HTERT RPE-1 (cell line): Measurements from ENCODE around the gene LRRC8C.

Source experiments
- in situ Hi-C: fragments of 300-500 bp; cut with MboI; formaldehyde crosslinking; loops from 4 replicates; pipeline ENCODE4 v1.14.3; 2020; ENCODE audit warnings: low sequenced_read_pairs

The LRRC8C gene

DNA sequence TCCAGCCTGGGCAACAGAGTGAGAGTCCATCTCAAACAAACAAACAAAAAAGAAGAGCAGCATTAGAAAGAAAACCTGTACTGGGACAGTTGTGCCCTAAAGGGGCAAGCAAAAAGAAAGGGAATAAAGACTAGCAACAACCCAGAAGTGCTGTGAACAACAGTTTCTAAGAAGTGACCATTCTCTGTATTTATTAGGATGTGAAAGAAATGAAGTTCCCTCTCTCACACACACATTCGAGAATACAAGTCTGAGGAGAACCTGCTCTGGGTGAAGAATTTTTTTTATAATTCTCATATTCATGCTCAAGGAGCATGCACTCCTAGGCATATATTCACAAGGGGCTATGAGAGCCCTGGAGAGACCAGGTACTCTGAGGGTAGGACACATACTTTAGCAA, 128.4 kb downstream of the LRRC8C start:
- in situ Hi-C loops: no loop called here

DNA sequence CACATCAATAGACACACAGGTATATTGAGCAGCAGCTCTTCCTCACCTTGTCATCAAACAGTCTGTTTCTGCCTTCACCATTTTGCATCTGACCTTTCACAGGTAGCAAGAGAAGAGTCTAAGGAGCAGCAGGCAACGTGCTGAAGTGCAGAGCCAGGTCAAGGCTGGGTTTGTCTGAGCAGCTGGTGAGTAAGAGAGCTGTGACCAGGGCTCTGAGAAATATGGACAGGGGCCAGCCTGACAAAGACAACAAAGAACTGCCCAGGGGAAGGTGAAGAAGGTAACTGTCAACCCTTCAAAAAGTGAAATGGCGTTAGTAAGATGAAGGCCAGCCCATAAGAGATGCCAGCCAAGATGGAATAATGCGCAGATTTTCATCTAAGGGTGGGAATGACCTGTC, 129.0 kb downstream of the LRRC8C start:
- in situ Hi-C loops: no loop called here

DNA sequence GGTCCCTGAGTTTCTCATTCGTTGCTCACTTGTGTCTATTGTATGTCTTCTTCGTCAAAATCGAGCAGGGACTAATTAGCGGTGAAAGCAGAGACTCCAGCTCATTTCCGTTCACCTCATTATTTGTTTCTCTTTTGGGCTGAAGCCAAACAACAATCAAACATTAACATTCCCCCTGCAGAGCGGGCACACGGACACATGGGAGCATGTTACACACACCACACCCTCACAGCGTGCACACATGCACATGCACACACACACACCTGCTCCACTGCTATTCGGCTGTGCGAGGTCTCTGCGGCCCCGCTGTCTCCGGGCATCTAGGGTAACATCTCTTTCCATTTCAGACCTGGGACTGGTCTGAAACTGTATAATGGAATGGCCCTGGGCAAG, 129.5 kb downstream of the LRRC8C start:
- in situ Hi-C loops: no loop called here

DNA sequence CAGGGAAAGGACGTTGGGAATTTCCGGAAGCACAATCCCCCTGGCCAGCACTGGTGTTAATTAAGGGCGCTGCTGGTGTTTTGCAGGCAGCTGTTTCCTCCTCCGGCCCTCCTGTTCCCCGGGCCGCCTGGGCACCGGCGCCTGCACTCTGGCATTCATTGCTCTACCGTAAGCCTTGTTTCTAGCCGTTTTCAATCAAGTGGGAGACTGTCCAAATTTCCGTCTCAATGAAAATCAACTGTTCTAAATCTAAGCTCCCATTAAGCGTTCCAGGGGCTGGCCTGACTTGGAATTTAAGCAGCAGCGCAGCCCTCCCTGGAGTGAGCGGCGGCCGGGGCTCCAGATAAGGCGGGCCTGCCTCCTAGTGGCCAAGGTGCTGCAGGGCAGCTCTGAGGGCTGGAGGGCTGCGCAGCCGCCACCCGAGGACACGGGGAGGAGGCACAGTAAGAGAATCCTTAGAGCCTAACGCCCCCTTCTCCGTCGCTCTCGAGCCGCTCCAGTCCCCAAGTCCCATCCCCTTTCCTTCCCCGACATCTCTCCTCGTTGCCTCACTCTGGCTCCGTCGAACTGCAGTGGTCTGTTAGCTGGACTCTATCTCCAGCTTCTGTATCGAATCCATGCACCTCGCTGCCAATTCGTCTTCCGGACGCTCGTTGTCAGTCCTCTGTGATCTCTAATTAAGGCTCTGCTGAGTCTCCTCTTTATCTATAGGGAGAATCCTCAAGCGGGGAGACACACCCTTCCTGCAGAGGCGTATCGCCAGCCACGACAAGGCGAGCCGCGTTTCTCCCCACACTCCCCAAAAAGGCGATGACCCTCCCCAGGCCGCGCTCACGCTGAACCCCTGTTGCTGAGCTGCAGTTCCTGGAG, 130.1 kb downstream of the LRRC8C start:
- in situ Hi-C loops: no loop called here

DNA sequence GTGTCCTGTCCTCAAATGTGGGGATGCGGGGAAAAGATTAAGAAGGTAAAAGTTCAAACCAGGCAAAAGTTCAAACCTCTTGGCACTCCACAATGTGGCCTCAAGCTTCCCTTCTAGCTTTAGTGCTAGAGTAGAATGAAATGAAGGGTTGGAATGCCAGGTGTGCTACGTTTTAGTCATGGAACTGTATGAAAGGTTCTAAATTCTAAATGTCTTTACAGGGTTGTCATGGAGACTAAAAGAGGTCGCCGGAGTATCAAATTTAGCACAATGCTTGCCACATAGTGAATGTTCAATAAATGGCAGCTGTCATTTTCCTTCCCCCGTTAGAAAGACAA, 130.7 kb downstream of the LRRC8C start:
- in situ Hi-C loops: no loop called here

DNA sequence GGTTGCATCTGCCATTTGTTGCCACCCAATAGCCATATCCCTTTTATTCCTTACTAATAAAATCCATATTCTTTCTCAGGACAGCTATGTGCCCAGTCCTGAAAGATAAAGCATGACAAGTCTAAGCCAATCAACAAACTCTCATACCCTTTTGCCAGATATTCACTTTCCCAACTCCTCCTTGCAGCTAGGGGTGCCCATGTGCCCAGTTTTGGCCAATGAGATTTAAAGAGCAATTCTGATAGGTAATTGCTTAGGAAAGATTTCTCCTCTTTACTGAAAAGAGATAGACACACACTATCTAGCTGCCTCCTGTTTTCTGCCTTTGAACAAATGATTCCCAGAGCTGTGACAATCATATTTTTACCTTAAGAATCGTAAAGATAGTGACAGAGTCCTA, 132.9 kb downstream of the LRRC8C start:
- in situ Hi-C loops: no loop called here

DNA sequence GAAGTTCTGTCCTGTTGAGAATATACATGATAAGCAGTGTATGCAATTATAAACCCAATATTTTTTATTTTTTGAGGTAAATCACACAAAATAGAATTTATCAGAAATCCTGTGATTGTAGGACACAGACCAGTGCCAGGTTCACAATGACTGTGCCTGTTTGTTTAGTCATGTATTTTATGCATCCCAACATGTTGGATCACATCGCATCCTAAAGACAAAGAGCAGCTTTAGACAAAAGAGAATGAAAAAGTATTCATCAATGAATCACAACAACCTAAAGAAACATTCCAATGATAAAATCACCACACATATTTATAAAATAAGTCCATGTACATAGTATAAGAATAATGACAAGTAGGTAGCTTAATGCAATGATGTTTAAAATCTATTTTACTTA, 134.7 kb downstream of the LRRC8C start:
- in situ Hi-C loops: no loop called here
